Esophagus muscularis mucosa (tissue), 4 donors: ENCODE data around the gene GPR21.

ENCODE experiments used
- EP300 ChIP-seq: sonication (generic); formaldehyde crosslinking; IDR thresholded peaks from one replicate; pipeline ENCODE4 v1.6.1; 2017; ENCODE audit warnings: antibody characterized with exemption
- POLR2A ChIP-seq: fragments of 450-650 bp; IDR thresholded peaks from one replicate; pipeline ENCODE4 v1.6.1; 2017; ENCODE audit warnings: antibody characterized with exemption, moderate library complexity, mild to moderate bottlenecking, low read depth
- TF ChIP-seq, protein P1 (sequence below), 3 experiments: fragments of 200-600 bp in 2 of 3; fragments of 450-650 bp in 1 of 3; sonication (generic) in 2 of 3; IDR thresholded peaks; one replicate each; pipeline ENCODE4 v1.5.1; 2017 to 2019; ENCODE audit warnings: antibody characterized with exemption in 3 of 3, mild to moderate bottlenecking in 2 of 3, moderate library complexity in 1 of 3

DNA sequence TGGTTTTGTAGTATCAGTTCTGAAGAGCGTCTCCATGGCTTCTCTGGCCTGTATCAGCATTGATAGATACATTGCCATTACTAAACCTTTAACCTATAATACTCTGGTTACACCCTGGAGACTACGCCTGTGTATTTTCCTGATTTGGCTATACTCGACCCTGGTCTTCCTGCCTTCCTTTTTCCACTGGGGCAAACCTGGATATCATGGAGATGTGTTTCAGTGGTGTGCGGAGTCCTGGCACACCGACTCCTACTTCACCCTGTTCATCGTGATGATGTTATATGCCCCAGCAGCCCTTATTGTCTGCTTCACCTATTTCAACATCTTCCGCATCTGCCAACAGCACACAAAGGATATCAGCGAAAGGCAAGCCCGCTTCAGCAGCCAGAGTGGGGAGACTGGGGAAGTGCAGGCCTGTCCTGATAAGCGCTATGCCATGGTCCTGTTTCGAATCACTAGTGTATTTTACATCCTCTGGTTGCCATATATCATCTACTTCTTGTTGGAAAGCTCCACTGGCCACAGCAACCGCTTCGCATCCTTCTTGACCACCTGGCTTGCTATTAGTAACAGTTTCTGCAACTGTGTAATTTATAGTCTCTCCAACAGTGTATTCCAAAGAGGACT lies 1.5 kb downstream of the GPR21 start:
- TF ChIP-seq, protein P1, sequence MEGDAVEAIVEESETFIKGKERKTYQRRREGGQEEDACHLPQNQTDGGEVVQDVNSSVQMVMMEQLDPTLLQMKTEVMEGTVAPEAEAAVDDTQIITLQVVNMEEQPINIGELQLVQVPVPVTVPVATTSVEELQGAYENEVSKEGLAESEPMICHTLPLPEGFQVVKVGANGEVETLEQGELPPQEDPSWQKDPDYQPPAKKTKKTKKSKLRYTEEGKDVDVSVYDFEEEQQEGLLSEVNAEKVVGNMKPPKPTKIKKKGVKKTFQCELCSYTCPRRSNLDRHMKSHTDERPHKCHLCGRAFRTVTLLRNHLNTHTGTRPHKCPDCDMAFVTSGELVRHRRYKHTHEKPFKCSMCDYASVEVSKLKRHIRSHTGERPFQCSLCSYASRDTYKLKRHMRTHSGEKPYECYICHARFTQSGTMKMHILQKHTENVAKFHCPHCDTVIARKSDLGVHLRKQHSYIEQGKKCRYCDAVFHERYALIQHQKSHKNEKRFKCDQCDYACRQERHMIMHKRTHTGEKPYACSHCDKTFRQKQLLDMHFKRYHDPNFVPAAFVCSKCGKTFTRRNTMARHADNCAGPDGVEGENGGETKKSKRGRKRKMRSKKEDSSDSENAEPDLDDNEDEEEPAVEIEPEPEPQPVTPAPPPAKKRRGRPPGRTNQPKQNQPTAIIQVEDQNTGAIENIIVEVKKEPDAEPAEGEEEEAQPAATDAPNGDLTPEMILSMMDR (IDR thresholded peaks at IDR 0.05) = no peak
- TF ChIP-seq POLR2A = no peak
- no peak for TF ChIP-seq EP300
